ENCODE data around the gene GRAMD2B. TPM values are rescaled to one million over a fixed set of nuclear protein-coding genes. Genes with fewer than 3 reads are reported as not detected.

GRAMD2B gene
- total RNA-seq, 1 experiment from 2014 or later, result 6.7 TPM

DNA sequence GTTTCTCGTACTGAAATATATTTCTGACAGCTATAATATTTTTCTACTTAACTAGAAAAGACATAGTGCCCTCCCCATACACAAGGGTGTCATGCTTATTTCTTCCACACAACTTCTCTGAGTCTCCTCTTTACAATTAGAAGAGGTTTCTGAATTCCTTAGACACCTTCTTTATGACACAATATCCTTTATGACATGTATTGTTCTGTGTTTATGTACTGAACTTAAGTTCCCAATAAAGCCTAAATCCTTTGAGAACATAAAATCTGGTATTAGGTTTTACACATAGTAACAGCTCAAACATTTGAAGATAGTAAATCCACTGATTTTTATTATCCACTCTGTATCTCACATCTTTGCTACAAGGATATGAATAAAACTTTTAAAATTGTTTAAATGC, 32.5 kb downstream of the GRAMD2B start:
- Histone ChIP-seq H3K27me3 (ENCODE audit: insufficient read depth, low read length) (no peaks in the 10 kb centered on the region), H3K4ac (ENCODE audit: low read depth, low read length) (no peak overlapping the region), H3K9me3 (ENCODE audit: control insufficient read depth, low read depth, low read length) (no peaks in the 10 kb centered on the region), H3K79me1 (ENCODE audit: insufficient read depth, low read depth, low read length, poor library complexity, severe bottlenecking) (peaks cover 2% of the 10 kb centered on the region), H4K8ac (replicated peaks; ENCODE audit: insufficient read length, low read depth, low read length) (no peak overlapping the region), H3K9ac (ENCODE audit: extremely low read depth, insufficient read length, low read length) (no peak overlapping the region), H3K79me2 (ENCODE audit: insufficient read depth, low read length) (no peaks in the 10 kb centered on the region; the same call in 1 of the 2 replicates), H3K14ac (ENCODE audit: insufficient read depth, low read length) (no peak overlapping the region), H3K4me2 (ENCODE audit: insufficient read depth, insufficient read length, low read length) (no peak overlapping the region), H4K91ac (ENCODE audit: insufficient read length, low read depth, low read length) (no peak overlapping the region), H4K5ac (ENCODE audit: insufficient read length, low read depth, low read length) (no peak overlapping the region), H3K4me1 (ENCODE audit: insufficient read depth, low read length) (no peaks in the 10 kb centered on the region), H3K27ac (ENCODE audit: insufficient read length, low read depth, low read length) (no peak overlapping the region), H2AFZ (ENCODE audit: low read length) (no peak overlapping the region), H2AK5ac (ENCODE audit: insufficient read length, low read length) (no peak overlapping the region), H2BK120ac (ENCODE audit: low read depth, low read length, poor library complexity, severe bottlenecking) (no peak overlapping the region), H4K20me1 (ENCODE audit: control insufficient read depth, insufficient read depth, insufficient read length) (no peaks in the 10 kb centered on the region), H3K18ac (ENCODE audit: insufficient read length, low read depth, low read length) (no peak overlapping the region), H2BK5ac (ENCODE audit: insufficient read length, low read length) (no peak overlapping the region), H3K56ac (ENCODE audit: insufficient read length, low read depth, low read length) (no peak overlapping the region), H2BK20ac (ENCODE audit: low read depth, low read length, poor library complexity, severe bottlenecking) (no peak overlapping the region), H3K23me2 (ENCODE audit: insufficient read length, low read depth, low read length, poor library complexity, severe bottlenecking) (no peaks in the 10 kb centered on the region), H3K23ac (ENCODE audit: insufficient read length, low read depth, low read length) (no peak overlapping the region), H2BK15ac (ENCODE audit: low read depth, low read length) (no peak overlapping the region), H2BK12ac (ENCODE audit: insufficient read length, low read depth, low read length) (no peak overlapping the region), H3T11ph (ENCODE audit: low read length) (no peak overlapping the region)
- Mint-ChIP-seq H3K4me1 (no peaks in the 10 kb centered on the region; a peak in 1 of 4 replicates), H3K36me3 (ENCODE audit: insufficient read depth in 1 of 3, low read depth in 3 of 3) (peaks cover 0 to 8% (median 8%) of the 10 kb centered on the region in 3 experiments; a peak in 3 of 7 replicates), H3K9me3 (no peaks in the 10 kb centered on the region), H3K27me3 (ENCODE audit: low read depth) (no peaks in the 10 kb centered on the region), H3K27ac (no peak overlapping the region), H3K4me3 (no peak overlapping the region)
- DNase-seq, result no peak
- TF ChIP-seq CTCF (conservative IDR thresholded peaks at IDR 0.05), result no peak
- no CpG with 5 or more reads among the region's 1 CpG for WGBS (ENCODE audit: extremely low coverage, insufficient read length, low lambda C conversion rate)
